Caco-2 (cell line): Measurements from ENCODE around the gene KRTAP13-2. TPM values are rescaled to one million over a fixed set of nuclear protein-coding genes. Genes with fewer than 3 reads are reported as not detected.

ENCODE experiments used
- BruUV-seq: library from RNA; stranded (reverse); fragments of 400-500 nt; replicated peaks from 2 replicates; lab custom pipeline; 2021; lab: Mats Ljungman, UMichigan
- CTCF ChIA-PET: fragments of 300-600 bp; sonication (Branson Sonifier 250); formaldehyde crosslinking; loops from one replicate; lab custom pipeline; 2022; ENCODE audit warnings: antibody characterized with exemption; lab: Charles Lee
- POLR2A ChIA-PET: fragments of 300-600 bp; sonication (Branson Sonifier 250); formaldehyde crosslinking; loops from one replicate; lab custom pipeline; 2022; ENCODE audit warnings: antibody characterized with exemption; lab: Charles Lee
- DNase-seq, 2 experiments: peaks; one replicate each; pipeline versions ENCODE4 v3.0.0 to v3.0.0-alpha.2; 2020 to 2022
- H3K27me3 ChIP-seq: replicated peaks from 2 replicates; pipeline ENCODE4 v1.6.0; 2011; ENCODE audit warnings: low read length; ENCODE audit not compliant: control insufficient read depth, insufficient read depth
- H3K36me3 ChIP-seq: 2 replicates; pipeline ENCODE4 v1.5.1; 2011; ENCODE audit warnings: low read length; ENCODE audit not compliant: control insufficient read depth, insufficient read depth
- H3K4me1 ChIP-seq: fragments of 250-450 bp; sonication (Bioruptor Pico); 2 replicates; pipeline ENCODE4 v1.5.1; 2020; ENCODE audit warnings: mild to moderate bottlenecking
- H3K4me3 ChIP-seq: 2 replicates; pipeline ENCODE4 v1.5.1; 2011; ENCODE audit warnings: low read depth, mild to moderate bottlenecking, control low read depth, low read length
- H3K9me3 ChIP-seq: fragments of 250-450 bp; sonication (Bioruptor Pico); 2 replicates; pipeline ENCODE4 v1.5.1; 2020; ENCODE audit warnings: mild to moderate bottlenecking, moderate library complexity
- H3K27ac Mint-ChIP-seq: one replicate; pipeline ENCODE4 v1.8.0; 2022; ENCODE audit warnings: mixed read lengths; ENCODE audit not compliant: unreplicated experiment
- H3K27me3 Mint-ChIP-seq: one replicate; pipeline ENCODE4 v1.8.0; 2022; ENCODE audit warnings: mixed read lengths; ENCODE audit not compliant: insufficient read depth, unreplicated experiment
- H3K36me3 Mint-ChIP-seq: one replicate; pipeline ENCODE4 v1.8.0; 2022; ENCODE audit warnings: mild to moderate bottlenecking, mixed read lengths; ENCODE audit not compliant: insufficient read depth, unreplicated experiment
- H3K4me1 Mint-ChIP-seq: one replicate; pipeline ENCODE4 v1.8.0; 2022; ENCODE audit warnings: low read depth, mixed read lengths; ENCODE audit not compliant: unreplicated experiment
- H3K4me3 Mint-ChIP-seq: one replicate; pipeline ENCODE4 v1.8.0; 2022; ENCODE audit warnings: mild to moderate bottlenecking, moderate library complexity, mixed read lengths; ENCODE audit not compliant: unreplicated experiment
- H3K9me3 Mint-ChIP-seq: one replicate; pipeline ENCODE4 v1.8.0; 2022; ENCODE audit warnings: mixed read lengths; ENCODE audit not compliant: unreplicated experiment
- CTCF ChIP-seq, 2 experiments: fragments of 200-600 bp in 1 of 2; IDR thresholded peaks; 1 replicate in 1 of 2; 2 replicates in 1 of 2; pipeline versions ENCODE4 v1.5.1 to v1.8.0; 2011 to 2022; ENCODE audit warnings: antibody characterized with exemption in 1 of 2, control low read depth in 1 of 2, inconsistent platforms in 1 of 2, low read depth in 1 of 2, low read length in 1 of 2, mild to moderate bottlenecking in 1 of 2, moderate library complexity in 1 of 2; ENCODE audit not compliant: insufficient read depth in 1 of 2, severe bottlenecking in 1 of 2, unreplicated experiment in 1 of 2
- intact Hi-C: fragments of 100-400 bp; cut with micrococcal nuclease; formaldehyde crosslinking; loops from one replicate; pipeline ENCODE4 v1.10.0; 2022; ENCODE audit not compliant: unreplicated experiment
- microRNA-seq: library from miRNA; unstranded; fragments of <30 nt; microRNA quantifications from one replicate; pipeline ENCODE4 v1.2.0, GENCODE V29; 2022
- total RNA-seq: library from RNA; stranded (reverse); gene quantifications from 2 replicates; pipeline ENCODE4 v1.2.3, GENCODE V29; 2022

Gene KRTAP13-2
- total RNA-seq, 1 experiment from 2014 or later: not detected

GRCh38 chr21:30332681-30333080 lies 39.4 kb downstream of the KRTAP13-2 start:
- ChIA-PET POLR2A (no interaction called here), CTCF (no interaction called here)
- Histone ChIP-seq H3K36me3 (no peaks in the 10 kb centered on the region), H3K9me3 (no peaks in the 10 kb centered on the region), H3K4me1 (no peaks in the 10 kb centered on the region), H3K27me3 (no peaks in the 10 kb centered on the region), H3K4me3 (no peak overlapping the region)
- BruUV-seq: no TSS peak
- no peak for DNase-seq
- H3K4me3 Mint-ChIP-seq: no peak overlapping the region
- intact Hi-C loops: no loop called here
- H3K9me3 Mint-ChIP-seq: no peaks in the 10 kb centered on the region
- TF ChIP-seq CTCF (IDR thresholded peaks at IDR 0.05; ENCODE audit: insufficient read depth in 1 of 2, low read depth in 1 of 2, low read length in 1 of 2, severe bottlenecking in 1 of 2, unreplicated experiment in 1 of 2): no peak
- H3K4me1 Mint-ChIP-seq: no peaks in the 10 kb centered on the region
- no peaks in the 10 kb centered on the region for H3K27me3 Mint-ChIP-seq
- no peak overlapping the region for H3K27ac Mint-ChIP-seq
- no peaks in the 10 kb centered on the region for H3K36me3 Mint-ChIP-seq

GRCh38 chr21:30329203-30329875 lies 42.7 kb downstream of the KRTAP13-2 start:
- Mint-ChIP-seq H3K4me3 (no peak overlapping the region), H3K27ac (no peak overlapping the region), H3K36me3 (no peaks in the 10 kb centered on the region), H3K27me3 (peaks cover under 1% of the 10 kb centered on the region), H3K4me1 (no peaks in the 10 kb centered on the region), H3K9me3 (no peaks in the 10 kb centered on the region)
- no peaks in the 10 kb centered on the region for H3K9me3 ChIP-seq
- H3K4me1 ChIP-seq: no peaks in the 10 kb centered on the region
- no TSS peak for BruUV-seq
- ChIA-PET POLR2A (no interaction called here), CTCF (no interaction called here)
- no peak for TF ChIP-seq CTCF (IDR thresholded peaks at IDR 0.05; ENCODE audit: insufficient read depth in 1 of 2, low read depth in 1 of 2, low read length in 1 of 2, severe bottlenecking in 1 of 2, unreplicated experiment in 1 of 2)
- H3K36me3 ChIP-seq: no peaks in the 10 kb centered on the region
- DNase-seq: no peak
- H3K4me3 ChIP-seq: no peak overlapping the region
- intact Hi-C loops: no loop called here
- H3K27me3 ChIP-seq: no peaks in the 10 kb centered on the region

- no TSS peak for BruUV-seq
- intact Hi-C loops: no loop called here
- Histone ChIP-seq H3K4me1 (no peaks in the 10 kb centered on the region), H3K4me3 (no peak overlapping the region), H3K9me3 (no peaks in the 10 kb centered on the region), H3K27me3 (no peaks in the 10 kb centered on the region), H3K36me3 (no peaks in the 10 kb centered on the region)
- no peak for DNase-seq
- TF ChIP-seq CTCF (IDR thresholded peaks at IDR 0.05; ENCODE audit: insufficient read depth in 1 of 2, low read depth in 1 of 2, low read length in 1 of 2, severe bottlenecking in 1 of 2, unreplicated experiment in 1 of 2): no peak
- no peak overlapping the region for H3K27ac Mint-ChIP-seq
- ChIA-PET POLR2A (no interaction called here), CTCF (no interaction called here)
- H3K4me3 Mint-ChIP-seq: no peak overlapping the region
- no peaks in the 10 kb centered on the region for H3K9me3 Mint-ChIP-seq
- H3K4me1 Mint-ChIP-seq: no peaks in the 10 kb centered on the region
- H3K27me3 Mint-ChIP-seq: peaks cover 2% of the 10 kb centered on the region
- no peaks in the 10 kb centered on the region for H3K36me3 Mint-ChIP-seq
Measured at GRCh38 chr21:30326390-30326789, 45.7 kb downstream of the KRTAP13-2 start.

Small RNA genes within 50 kb of the gene (microRNA-seq; reads per million reads assigned to microRNA genes)
- gene MIR4327: not detected

Other genes with a start within 250 kb of the KRTAP13-2 start
- gene CLDN17, start 205.5 kb downstream of the KRTAP13-2 start, total RNA-seq: not detected in 2 replicates
- not detected in 2 replicates for gene CLDN8, start 156.2 kb downstream of the KRTAP13-2 start, total RNA-seq
- not detected in 2 replicates for gene KRTAP24-1, start 89.3 kb downstream of the KRTAP13-2 start, total RNA-seq
- not detected in 2 replicates for gene KRTAP25-1, start 82.8 kb downstream of the KRTAP13-2 start, total RNA-seq
- not detected in 2 replicates for gene KRTAP26-1, start 52.0 kb downstream of the KRTAP13-2 start, total RNA-seq
- not detected in 2 replicates for gene KRTAP27-1, start 34.6 kb downstream of the KRTAP13-2 start, total RNA-seq
- not detected in 2 replicates for gene KRTAP23-1, start 23.7 kb downstream of the KRTAP13-2 start, total RNA-seq
- not detected in 2 replicates for gene KRTAP13-1, start 23.8 kb upstream of the KRTAP13-2 start, total RNA-seq
- gene KRTAP13-3, start 53.7 kb upstream of the KRTAP13-2 start, total RNA-seq: not detected in 2 replicates
- not detected in 2 replicates for gene KRTAP13-4, start 57.9 kb upstream of the KRTAP13-2 start, total RNA-seq
- not detected in 2 replicates for gene KRTAP15-1, start 68.0 kb upstream of the KRTAP13-2 start, total RNA-seq
- gene KRTAP19-1, start 108.1 kb upstream of the KRTAP13-2 start, total RNA-seq: not detected in 2 replicates
- gene KRTAP19-2, start 115.2 kb upstream of the KRTAP13-2 start, total RNA-seq: not detected in 2 replicates
- gene KRTAP19-3, start 119.7 kb upstream of the KRTAP13-2 start, total RNA-seq: not detected in 2 replicates
- gene KRTAP19-4, start 124.9 kb upstream of the KRTAP13-2 start, total RNA-seq: not detected in 2 replicates
- gene KRTAP19-5, start 129.9 kb upstream of the KRTAP13-2 start, total RNA-seq: not detected in 2 replicates
- gene KRTAP19-6, start 169.6 kb upstream of the KRTAP13-2 start, total RNA-seq: not detected in 2 replicates
- gene KRTAP19-7, start 189.0 kb upstream of the KRTAP13-2 start, total RNA-seq: not detected in 2 replicates
- not detected in 2 replicates for gene KRTAP22-2, start 218.1 kb upstream of the KRTAP13-2 start, total RNA-seq
- gene KRTAP6-3, start 220.2 kb upstream of the KRTAP13-2 start, total RNA-seq: not detected in 2 replicates
- not detected in 2 replicates for gene KRTAP6-2, start 226.6 kb upstream of the KRTAP13-2 start, total RNA-seq
- not detected in 2 replicates for gene KRTAP22-1, start 228.8 kb upstream of the KRTAP13-2 start, total RNA-seq
- not detected in 2 replicates for gene KRTAP6-1, start 241.7 kb upstream of the KRTAP13-2 start, total RNA-seq
- gene KRTAP20-1, start 244.2 kb upstream of the KRTAP13-2 start, total RNA-seq: not detected in 2 replicates
- gene KRTAP20-4, start 248.4 kb upstream of the KRTAP13-2 start, total RNA-seq: not detected in 2 replicates